ENCODE data around the gene MAP3K7.

GRCh38 chr6:90496258-90497016, 90.4 kb downstream of the MAP3K7 start:
- TF ChIP-seq EZH2phosphoT487 (IDR thresholded peaks at IDR 0.05; ENCODE audit: low read length) = no peak
- TF ChIP-seq CTCF (IDR thresholded peaks at IDR 0.05; ENCODE audit: low read length) = no peak

Data from MM.1S (cell line).